PFSK-1 (cell line): ENCODE measurements around the gene EFCAB11.

Source experiments
- POLR2AphosphoS5 ChIP-seq: IDR thresholded peaks from 2 replicates; pipeline ENCODE4 v1.6.1; 2012; ENCODE audit warnings: low read depth, mild to moderate bottlenecking, control low read depth, low read length, moderate library complexity
- SIN3A ChIP-seq: IDR thresholded peaks from 2 replicates; pipeline ENCODE4 v1.6.1; 2012; ENCODE audit warnings: mild to moderate bottlenecking, low read length, moderate library complexity, borderline replicate concordance; ENCODE audit not compliant: insufficient read depth
- TAF1 ChIP-seq: IDR thresholded peaks from 2 replicates; pipeline ENCODE4 v1.6.1; 2012; ENCODE audit warnings: low read length, control low read depth, borderline replicate concordance; ENCODE audit not compliant: insufficient read depth
- TF ChIP-seq, protein P1 (sequence below), 2 experiments: IDR thresholded peaks; 2 replicates each; pipeline versions ENCODE4 v1.6.1 to v1.8.0; 2011 to 2012; ENCODE audit warnings: low read depth in 2 of 2, low read length in 2 of 2, control low read depth in 1 of 2, inconsistent platforms in 1 of 2, mild to moderate bottlenecking in 1 of 2, moderate library complexity in 1 of 2; ENCODE audit not compliant: insufficient read depth in 1 of 2

GRCh38 chr14:89750281-89750755 lies 204.2 kb downstream of the EFCAB11 start:
- no peak for TF ChIP-seq SIN3A
- TF ChIP-seq, protein P1, sequence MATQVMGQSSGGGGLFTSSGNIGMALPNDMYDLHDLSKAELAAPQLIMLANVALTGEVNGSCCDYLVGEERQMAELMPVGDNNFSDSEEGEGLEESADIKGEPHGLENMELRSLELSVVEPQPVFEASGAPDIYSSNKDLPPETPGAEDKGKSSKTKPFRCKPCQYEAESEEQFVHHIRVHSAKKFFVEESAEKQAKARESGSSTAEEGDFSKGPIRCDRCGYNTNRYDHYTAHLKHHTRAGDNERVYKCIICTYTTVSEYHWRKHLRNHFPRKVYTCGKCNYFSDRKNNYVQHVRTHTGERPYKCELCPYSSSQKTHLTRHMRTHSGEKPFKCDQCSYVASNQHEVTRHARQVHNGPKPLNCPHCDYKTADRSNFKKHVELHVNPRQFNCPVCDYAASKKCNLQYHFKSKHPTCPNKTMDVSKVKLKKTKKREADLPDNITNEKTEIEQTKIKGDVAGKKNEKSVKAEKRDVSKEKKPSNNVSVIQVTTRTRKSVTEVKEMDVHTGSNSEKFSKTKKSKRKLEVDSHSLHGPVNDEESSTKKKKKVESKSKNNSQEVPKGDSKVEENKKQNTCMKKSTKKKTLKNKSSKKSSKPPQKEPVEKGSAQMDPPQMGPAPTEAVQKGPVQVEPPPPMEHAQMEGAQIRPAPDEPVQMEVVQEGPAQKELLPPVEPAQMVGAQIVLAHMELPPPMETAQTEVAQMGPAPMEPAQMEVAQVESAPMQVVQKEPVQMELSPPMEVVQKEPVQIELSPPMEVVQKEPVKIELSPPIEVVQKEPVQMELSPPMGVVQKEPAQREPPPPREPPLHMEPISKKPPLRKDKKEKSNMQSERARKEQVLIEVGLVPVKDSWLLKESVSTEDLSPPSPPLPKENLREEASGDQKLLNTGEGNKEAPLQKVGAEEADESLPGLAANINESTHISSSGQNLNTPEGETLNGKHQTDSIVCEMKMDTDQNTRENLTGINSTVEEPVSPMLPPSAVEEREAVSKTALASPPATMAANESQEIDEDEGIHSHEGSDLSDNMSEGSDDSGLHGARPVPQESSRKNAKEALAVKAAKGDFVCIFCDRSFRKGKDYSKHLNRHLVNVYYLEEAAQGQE (IDR thresholded peaks at IDR 0.05; ENCODE audit: insufficient read depth in 1 of 2, low read depth in 2 of 2, low read length in 2 of 2): no peak
- no peak for TF ChIP-seq POLR2AphosphoS5
- no peak for TF ChIP-seq TAF1
